Stimulated activated naive CD8-positive, alpha-beta T cell treated with anti-CD3 and anti-CD28 coated beads, Interleukin-15, Interleukin-2, amounts not matched to agents 100 ng/mL and 50 ng/mL, for 24 hours (primary cell): ENCODE data around the gene AMER3.

Experiments used
- H3K27ac Mint-ChIP-seq: one replicate; pipeline ENCODE4 v1.8.0; 2021; ENCODE audit warnings: mild to moderate bottlenecking, mixed read lengths
- H3K27me3 Mint-ChIP-seq: one replicate; pipeline ENCODE4 v1.8.0; 2021; ENCODE audit warnings: mixed read lengths
- H3K36me3 Mint-ChIP-seq: one replicate; pipeline ENCODE4 v1.8.0; 2021; ENCODE audit warnings: low read depth, mixed read lengths
- H3K4me1 Mint-ChIP-seq: one replicate; pipeline ENCODE4 v1.8.0; 2021; ENCODE audit warnings: low read depth, mixed read lengths
- H3K4me3 Mint-ChIP-seq: one replicate; pipeline ENCODE4 v1.8.0; 2021; ENCODE audit warnings: mild to moderate bottlenecking, mixed read lengths
- H3K9me3 Mint-ChIP-seq: one replicate; pipeline ENCODE4 v1.8.0; 2021; ENCODE audit warnings: mixed read lengths

The AMER3 gene

DNA sequence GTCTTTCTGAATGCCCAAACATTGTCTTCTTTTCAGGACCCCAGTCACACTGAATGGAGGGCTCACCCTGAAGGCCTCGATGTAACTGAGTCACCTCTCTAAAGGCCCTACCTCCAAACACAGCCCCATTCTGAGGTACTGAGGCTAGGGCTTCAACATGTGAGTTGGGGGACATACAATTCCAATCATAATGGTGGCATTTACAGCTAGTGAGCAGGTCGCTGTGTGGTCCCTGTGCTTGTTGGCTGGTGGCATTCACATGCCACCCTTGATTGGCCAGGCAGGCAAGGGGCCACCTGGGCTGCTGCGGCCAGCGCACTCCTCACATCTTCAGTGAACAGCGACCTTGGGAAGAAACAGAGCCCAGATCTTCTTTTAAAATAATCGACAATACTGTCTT is 30.7 kb downstream of the AMER3 start:
- Mint-ChIP-seq H3K27ac (no peak overlapping the region), H3K4me3 (no peak overlapping the region)

DNA sequence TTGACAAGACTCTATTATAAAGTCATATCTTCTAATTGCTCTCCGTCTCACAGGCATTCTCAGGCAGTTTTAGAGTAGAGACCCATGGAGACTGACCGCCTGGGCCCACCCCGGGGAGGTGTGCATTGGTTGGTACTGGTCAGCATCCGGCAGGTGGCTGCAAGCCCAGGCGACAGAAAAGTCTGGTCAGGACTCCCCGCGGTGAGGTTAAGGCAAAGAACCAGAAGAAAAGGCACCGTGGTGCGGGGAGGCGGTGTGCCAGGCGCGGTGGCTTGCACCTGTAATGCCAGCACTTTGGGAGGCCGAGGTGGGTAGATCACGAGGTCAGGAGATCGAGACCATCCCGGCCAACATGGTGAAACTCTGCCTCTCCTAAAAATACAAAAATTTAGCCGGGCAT is 32.5 kb downstream of the AMER3 start:
- no peak overlapping the region for H3K27ac Mint-ChIP-seq
- no peak overlapping the region for H3K4me3 Mint-ChIP-seq
- H3K27me3 Mint-ChIP-seq = no peaks in the 10 kb centered on the region
- no peaks in the 10 kb centered on the region for H3K4me1 Mint-ChIP-seq
- no peaks in the 10 kb centered on the region for H3K36me3 Mint-ChIP-seq
- peaks cover under 1% of the 10 kb centered on the region for H3K9me3 Mint-ChIP-seq

More for the DNA sequence above, 30.7 kb downstream of the AMER3 start:
- no peaks in the 10 kb centered on the region for H3K4me1 Mint-ChIP-seq
- H3K36me3 Mint-ChIP-seq = no peaks in the 10 kb centered on the region
- H3K9me3 Mint-ChIP-seq = peaks cover 5% of the 10 kb centered on the region
- H3K27me3 Mint-ChIP-seq = no peaks in the 10 kb centered on the region

DNA sequence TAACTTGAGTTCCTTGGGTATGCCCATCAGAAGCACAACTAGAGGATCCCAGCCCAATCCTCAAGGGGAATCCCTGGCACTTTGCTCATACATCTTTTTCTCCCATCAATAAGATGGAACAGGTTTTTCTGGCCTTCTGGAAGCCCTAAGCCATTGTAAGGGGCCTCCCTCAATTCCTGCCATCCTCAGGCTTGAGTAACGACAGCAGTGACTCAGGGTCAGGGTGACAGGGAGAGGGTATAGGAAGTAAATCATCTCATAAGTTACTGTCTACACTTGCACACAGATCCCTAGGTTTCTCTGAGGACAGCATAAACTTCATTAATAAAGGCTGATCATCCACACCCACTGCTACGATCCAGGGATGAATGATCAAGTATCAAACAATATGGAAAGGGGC is 35.0 kb downstream of the AMER3 start:
- no peaks in the 10 kb centered on the region for H3K4me1 Mint-ChIP-seq
- no peaks in the 10 kb centered on the region for H3K9me3 Mint-ChIP-seq
- no peak overlapping the region for H3K4me3 Mint-ChIP-seq
- H3K27me3 Mint-ChIP-seq = peaks cover 4% of the 10 kb centered on the region
- no peaks in the 10 kb centered on the region for H3K36me3 Mint-ChIP-seq
- H3K27ac Mint-ChIP-seq = no peak overlapping the region

GRCh38 chr2:130790804-130791616 is 35.7 kb downstream of the AMER3 start:
- Mint-ChIP-seq H3K36me3 (no peaks in the 10 kb centered on the region), H3K27me3 (peaks cover 4% of the 10 kb centered on the region), H3K27ac (no peak overlapping the region), H3K4me1 (no peaks in the 10 kb centered on the region), H3K9me3 (no peaks in the 10 kb centered on the region), H3K4me3 (no peak overlapping the region)

DNA sequence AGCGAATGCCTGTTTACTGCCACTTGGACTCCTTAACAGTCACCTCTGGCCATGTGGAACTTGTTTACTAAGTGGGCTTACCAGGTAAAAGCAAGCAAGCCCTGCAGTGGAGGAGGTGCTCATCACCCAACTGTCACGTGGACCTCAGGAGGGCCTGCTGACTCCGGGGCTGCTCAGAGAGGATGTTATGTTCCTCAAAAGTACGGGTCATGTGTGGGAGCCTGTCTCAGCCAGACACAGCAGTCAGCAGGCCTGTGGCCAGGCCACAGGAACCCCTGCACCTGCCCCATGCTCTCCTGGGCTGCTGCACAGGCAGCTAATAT is 36.2 kb downstream of the AMER3 start:
- H3K4me3 Mint-ChIP-seq = no peak overlapping the region
- H3K36me3 Mint-ChIP-seq = no peaks in the 10 kb centered on the region
- H3K9me3 Mint-ChIP-seq = no peaks in the 10 kb centered on the region
- no peaks in the 10 kb centered on the region for H3K4me1 Mint-ChIP-seq
- no peak overlapping the region for H3K27ac Mint-ChIP-seq
- peaks cover 4% of the 10 kb centered on the region for H3K27me3 Mint-ChIP-seq

DNA sequence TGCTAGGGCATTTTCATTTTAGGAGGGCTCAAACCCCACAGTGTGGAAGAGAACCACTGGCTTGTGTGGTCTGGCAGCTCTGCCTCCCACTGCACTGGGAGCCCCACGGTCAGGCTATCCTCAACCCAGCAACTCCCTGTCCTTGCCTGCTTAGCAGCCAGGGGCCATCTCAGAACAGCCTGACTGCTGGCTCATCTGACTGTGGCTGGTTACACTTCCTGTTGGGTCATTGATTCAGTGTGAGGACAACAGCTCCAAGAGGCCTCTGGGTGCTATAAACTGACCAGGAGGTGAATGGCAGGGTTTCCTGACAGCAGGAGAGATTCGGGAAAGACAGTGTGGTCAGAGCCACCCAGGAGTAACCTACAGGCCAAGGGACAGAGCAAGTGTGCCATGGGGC is 40.1 kb downstream of the AMER3 start:
- no peaks in the 10 kb centered on the region for H3K9me3 Mint-ChIP-seq
- peaks cover 4% of the 10 kb centered on the region for H3K4me1 Mint-ChIP-seq
- no peak overlapping the region for H3K27ac Mint-ChIP-seq
- H3K4me3 Mint-ChIP-seq = no peak overlapping the region
- peaks cover 4% of the 10 kb centered on the region for H3K27me3 Mint-ChIP-seq
- H3K36me3 Mint-ChIP-seq = no peaks in the 10 kb centered on the region

DNA sequence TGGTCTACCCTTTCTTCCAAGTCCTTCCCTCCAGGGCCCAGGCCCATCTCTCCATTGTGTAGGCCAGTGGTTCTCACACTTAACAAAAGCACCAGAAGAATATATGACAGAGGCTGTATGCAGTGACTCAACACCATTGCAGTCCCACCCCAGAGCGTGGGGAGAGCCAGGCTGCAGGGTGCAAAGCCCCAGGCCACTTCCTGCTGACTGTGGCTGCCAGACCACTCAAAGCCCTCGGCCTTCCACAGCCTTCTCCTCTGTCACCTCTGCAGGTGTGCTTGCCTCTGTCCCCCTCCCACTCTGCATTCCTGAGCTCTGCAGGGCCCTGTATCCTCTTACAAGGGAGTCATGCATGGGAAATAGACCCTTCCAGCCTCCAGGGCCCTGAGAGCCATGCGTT is 41.0 kb downstream of the AMER3 start:
- peaks cover 4% of the 10 kb centered on the region for H3K27me3 Mint-ChIP-seq
- no peak overlapping the region for H3K27ac Mint-ChIP-seq
- peaks cover 4% of the 10 kb centered on the region for H3K4me1 Mint-ChIP-seq
- H3K36me3 Mint-ChIP-seq = no peaks in the 10 kb centered on the region
- H3K4me3 Mint-ChIP-seq = no peak overlapping the region
- H3K9me3 Mint-ChIP-seq = no peaks in the 10 kb centered on the region

GRCh38 chr2:130797493-130798435 is 42.4 kb downstream of the AMER3 start:
- H3K4me1 Mint-ChIP-seq = peaks cover 4% of the 10 kb centered on the region
- no peaks in the 10 kb centered on the region for H3K36me3 Mint-ChIP-seq
- H3K27ac Mint-ChIP-seq = no peak overlapping the region
- no peaks in the 10 kb centered on the region for H3K9me3 Mint-ChIP-seq
- H3K27me3 Mint-ChIP-seq = peaks cover 4% of the 10 kb centered on the region
- peak overlapping the region; percentile 56 for H3K4me3 Mint-ChIP-seq

- peak overlapping the region; percentile 37 for H3K4me3 Mint-ChIP-seq
- no peaks in the 10 kb centered on the region for H3K27me3 Mint-ChIP-seq
- H3K27ac Mint-ChIP-seq = no peak overlapping the region
- no peaks in the 10 kb centered on the region for H3K9me3 Mint-ChIP-seq
- peaks cover 4% of the 10 kb centered on the region for H3K4me1 Mint-ChIP-seq
- H3K36me3 Mint-ChIP-seq = no peaks in the 10 kb centered on the region
Observed at GRCh38 chr2:130798472-130799218, 43.3 kb downstream of the AMER3 start.

DNA sequence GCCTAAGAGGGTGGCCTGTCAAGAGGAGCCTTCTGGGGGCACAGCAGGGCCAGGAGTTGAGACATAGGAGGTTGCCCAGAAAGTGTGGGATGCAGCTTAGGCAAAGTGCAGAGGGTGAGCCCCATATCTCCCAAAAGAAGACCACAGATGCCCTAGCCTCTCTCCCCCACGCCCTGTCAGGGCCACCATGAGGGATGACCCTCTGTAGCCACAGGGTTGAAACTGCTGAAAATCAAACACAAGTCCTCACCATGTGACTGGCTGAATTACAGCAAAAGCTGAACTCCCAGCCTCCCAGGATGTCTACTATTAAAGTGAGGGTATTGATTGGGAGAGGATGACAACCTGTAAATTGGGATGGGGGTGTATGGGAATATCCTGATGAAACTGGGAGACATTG is 44.0 kb downstream of the AMER3 start:
- Mint-ChIP-seq H3K27ac (no peak overlapping the region), H3K27me3 (no peaks in the 10 kb centered on the region), H3K4me3 (no peak overlapping the region), H3K4me1 (peaks cover 4% of the 10 kb centered on the region), H3K9me3 (no peaks in the 10 kb centered on the region), H3K36me3 (no peaks in the 10 kb centered on the region)

GRCh38 chr2:130805613-130806012 is 50.3 kb downstream of the AMER3 start:
- Mint-ChIP-seq H3K36me3 (no peaks in the 10 kb centered on the region), H3K27ac (no peak overlapping the region), H3K27me3 (peaks cover 20% of the 10 kb centered on the region), H3K4me1 (peaks cover 9% of the 10 kb centered on the region), H3K4me3 (no peak overlapping the region), H3K9me3 (no peaks in the 10 kb centered on the region)

- Mint-ChIP-seq H3K36me3 (no peaks in the 10 kb centered on the region), H3K4me3 (no peak overlapping the region), H3K27me3 (peaks cover 28% of the 10 kb centered on the region), H3K4me1 (peaks cover 9% of the 10 kb centered on the region), H3K27ac (no peak overlapping the region), H3K9me3 (no peaks in the 10 kb centered on the region)
Observed at GRCh38 chr2:130806370-130806769, 51.0 kb downstream of the AMER3 start.

DNA sequence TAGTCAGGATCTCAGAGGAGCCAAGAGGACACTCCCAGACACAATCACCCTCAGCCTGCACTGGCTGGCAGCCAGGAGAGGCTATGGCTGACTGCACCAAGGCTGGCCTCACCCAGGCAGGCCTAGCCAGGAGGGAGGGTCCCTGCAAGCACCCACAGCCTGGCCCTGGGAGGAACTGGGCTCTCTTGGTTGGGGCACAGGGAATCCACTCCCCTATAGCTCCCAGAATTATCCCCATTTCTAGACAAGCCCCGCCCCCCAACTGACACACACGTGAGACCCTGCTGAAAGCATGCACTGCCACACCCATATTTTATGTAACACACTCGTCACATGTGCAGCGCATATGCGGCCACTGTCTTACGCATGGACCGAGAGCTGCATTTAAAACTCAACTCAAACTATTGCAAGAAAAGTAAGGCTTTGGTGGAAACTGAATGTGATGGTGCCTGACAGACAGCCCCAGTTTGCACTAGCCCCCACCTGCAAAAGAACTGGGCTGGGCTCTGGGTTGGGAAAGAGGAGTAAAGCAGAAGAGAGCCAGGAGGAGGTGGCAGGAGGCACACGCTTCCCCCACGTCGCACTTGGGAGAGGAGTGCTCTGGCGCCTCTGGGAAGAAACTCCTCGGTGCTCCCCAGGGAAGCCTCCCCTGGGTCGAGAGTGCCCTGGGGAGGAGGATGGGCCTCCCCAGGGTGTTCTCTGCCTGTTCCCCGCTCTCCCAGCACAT is 52.5 kb downstream of the AMER3 start:
- Mint-ChIP-seq H3K27me3 (peaks cover 29% of the 10 kb centered on the region), H3K27ac (no peak overlapping the region), H3K4me1 (peaks cover 9% of the 10 kb centered on the region), H3K36me3 (no peaks in the 10 kb centered on the region), H3K9me3 (no peaks in the 10 kb centered on the region), H3K4me3 (no peak overlapping the region)

- H3K27me3 Mint-ChIP-seq = peaks cover 29% of the 10 kb centered on the region
- no peaks in the 10 kb centered on the region for H3K36me3 Mint-ChIP-seq
- no peaks in the 10 kb centered on the region for H3K9me3 Mint-ChIP-seq
- no peak overlapping the region for H3K4me3 Mint-ChIP-seq
- no peak overlapping the region for H3K27ac Mint-ChIP-seq
- peaks cover 9% of the 10 kb centered on the region for H3K4me1 Mint-ChIP-seq
Observed at GRCh38 chr2:130808482-130809268, 53.3 kb downstream of the AMER3 start.
